Measurements from ENCODE around the gene DNAJC3. TPM values are rescaled to one million over a fixed set of nuclear protein-coding genes. Genes with fewer than 3 reads are reported as not detected.
A peak's percentile ranks its signal among the peaks of the same experiment; 100 is the strongest.

The DNAJC3 gene
- polyA plus RNA-seq, 1 donor (not counting 4 experiments of a cell fraction or from before 2014, with no cell fraction given) = 23.8 TPM

- Histone ChIP-seq H3K27me3 (ENCODE audit: control insufficient read depth, extremely low read depth, insufficient read depth, low read length) (peaks cover 21% of the 10 kb centered on the region), H3K4me1 (ENCODE audit: control insufficient read depth, extremely low read depth, insufficient read depth, low read length) (peaks cover 4% of the 10 kb centered on the region), H3K4me3 (ENCODE audit: control insufficient read depth in 2 of 3, extremely low read depth in 1 of 3, insufficient read depth in 2 of 3, low read depth in 1 of 3, low read length in 3 of 3) (peak overlapping the region; percentile 34 to 52 (median 51)), H3K27ac (ENCODE audit: control insufficient read depth, insufficient read depth, low read length) (no peak overlapping the region), H3K36me3 (ENCODE audit: control insufficient read depth in 2 of 2, extremely low read depth in 1 of 2, insufficient read depth in 2 of 2, low read length in 2 of 2) (no peaks in the 10 kb centered on the region), H3K9me3 (ENCODE audit: control insufficient read depth, low read depth, low read length) (no peaks in the 10 kb centered on the region), H3K9me1 (ENCODE audit: control insufficient read depth, extremely low read depth, insufficient read depth, low read length) (no peaks in the 10 kb centered on the region), H3K4me2 (ENCODE audit: control insufficient read depth, extremely low read depth, insufficient read depth, low read depth, low read length) (peak overlapping the region; percentile 61), H3K79me2 (ENCODE audit: control insufficient read depth, insufficient read depth, low read length) (no peaks in the 10 kb centered on the region), H3K9ac (ENCODE audit: control insufficient read depth, extremely low read depth, insufficient read depth, low read length) (no peak overlapping the region), H4K20me1 (ENCODE audit: control insufficient read depth, extremely low read depth, insufficient read depth, low read length) (no peaks in the 10 kb centered on the region), H2AFZ (ENCODE audit: control insufficient read depth, low read length) (peak overlapping the region; percentile 51)
- no peak for TF ChIP-seq CTCF (optimal IDR thresholded peaks at IDR 0.05 in 1 of 3, IDR thresholded peaks at IDR 0.05 in 1 of 3, conservative IDR thresholded peaks at IDR 0.05 in 1 of 3; ENCODE audit: extremely low read depth in 1 of 3, insufficient read depth in 2 of 3, low read length in 3 of 3)
- no peak for TF ChIP-seq EZH2 (IDR thresholded peaks at IDR 0.05; ENCODE audit: low read length)
- dilution Hi-C loops (cut with MboI; ENCODE audit: extremely low pct_ligation_motif_present, low sequenced_read_pairs) = no loop called here
- FAIRE-seq = no peak
- no peak for DNase-seq (ENCODE audit: low read depth, low spot score)
These were observed 32.9 kb upstream of the DNAJC3 start for GRCh38 chr13:95643936-95644598.

GRCh38 chr13:95644601-95645052, 32.3 kb upstream of the DNAJC3 start, which contains the start of gene DZIP1:
TSS of gene DZIP1 (minus strand) at chr13:95644706. CDS start at chr13:95642029, 2,677 bp downstream.
- Histone ChIP-seq H4K20me1 (ENCODE audit: control insufficient read depth, extremely low read depth, insufficient read depth, low read length) (no peaks in the 10 kb centered on the region), H3K79me2 (ENCODE audit: control insufficient read depth, insufficient read depth, low read length) (no peaks in the 10 kb centered on the region), H3K27ac (ENCODE audit: control insufficient read depth, insufficient read depth, low read length) (no peak within 1 kb of the TSS), H3K4me1 (ENCODE audit: control insufficient read depth, extremely low read depth, insufficient read depth, low read length) (peaks cover 4% of the 10 kb centered on the region), H3K9ac (ENCODE audit: control insufficient read depth, extremely low read depth, insufficient read depth, low read length) (no peak within 1 kb of the TSS), H3K4me3 (ENCODE audit: control insufficient read depth in 2 of 3, extremely low read depth in 1 of 3, insufficient read depth in 2 of 3, low read depth in 1 of 3, low read length in 3 of 3) (peak within 1 kb of the TSS; percentile 34 to 52 (median 51)), H3K36me3 (ENCODE audit: control insufficient read depth in 2 of 2, extremely low read depth in 1 of 2, insufficient read depth in 2 of 2, low read length in 2 of 2) (no peaks in the 10 kb centered on the region), H3K4me2 (ENCODE audit: control insufficient read depth, extremely low read depth, insufficient read depth, low read depth, low read length) (peak within 1 kb of the TSS; percentile 61), H3K27me3 (ENCODE audit: control insufficient read depth, extremely low read depth, insufficient read depth, low read length) (peaks cover 21% of the 10 kb centered on the region), H2AFZ (ENCODE audit: control insufficient read depth, low read length) (peak within 1 kb of the TSS; percentile 51), H3K9me1 (ENCODE audit: control insufficient read depth, extremely low read depth, insufficient read depth, low read length) (no peaks in the 10 kb centered on the region), H3K9me3 (ENCODE audit: control insufficient read depth, low read depth, low read length) (no peaks in the 10 kb centered on the region)
- DNase-seq (ENCODE audit: low read depth, low spot score) = no peak
- dilution Hi-C loops (cut with MboI; ENCODE audit: extremely low pct_ligation_motif_present, low sequenced_read_pairs) = no loop called here
- no peak for TF ChIP-seq CTCF (optimal IDR thresholded peaks at IDR 0.05 in 1 of 3, IDR thresholded peaks at IDR 0.05 in 1 of 3, conservative IDR thresholded peaks at IDR 0.05 in 1 of 3; ENCODE audit: extremely low read depth in 1 of 3, insufficient read depth in 2 of 3, low read length in 3 of 3)
- TF ChIP-seq EZH2 (IDR thresholded peaks at IDR 0.05; ENCODE audit: low read length) = no peak
- FAIRE-seq = no peak
